NCI-H446 (cell line): Measurements from ENCODE around the gene TLR9.

ENCODE experiments used
- DNase-seq, 2 experiments: peaks; one replicate each; lab custom pipeline; 2025; lab: John Stamatoyannopoulos, UW

TLR9 gene

DNA sequence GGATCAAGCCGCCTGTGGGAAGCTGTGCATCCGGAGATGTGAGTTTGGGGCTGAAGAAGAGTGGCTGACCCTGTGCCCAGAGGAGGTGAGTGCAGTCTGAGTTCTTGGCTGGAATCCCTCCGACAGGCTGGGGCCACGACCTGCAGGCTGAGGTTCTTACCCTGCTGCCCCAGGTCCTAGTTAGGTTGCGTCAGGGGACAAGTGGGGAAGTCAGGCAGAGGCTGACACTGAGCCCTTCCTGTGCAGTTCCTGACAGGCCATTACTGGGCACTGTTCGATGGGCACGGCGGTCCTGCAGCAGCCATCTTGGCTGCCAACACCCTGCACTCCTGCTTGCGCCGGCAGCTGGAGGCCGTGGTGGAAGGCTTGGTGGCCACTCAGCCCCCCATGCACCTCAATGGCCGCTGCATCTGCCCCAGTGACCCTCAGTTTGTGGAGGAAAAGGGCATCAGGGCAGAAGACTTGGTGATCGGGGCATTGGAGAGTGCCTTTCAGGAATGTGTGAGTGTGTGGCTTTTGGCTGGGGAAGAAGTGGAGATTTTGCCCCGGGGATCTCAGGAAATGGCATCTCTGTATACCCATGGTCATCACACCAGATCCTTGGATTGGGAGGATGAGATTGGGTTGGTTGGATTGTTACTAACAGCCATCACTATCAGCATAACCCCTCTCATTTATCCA, 21.4 kb upstream of the TLR9 start:
- no peak for DNase-seq

DNA sequence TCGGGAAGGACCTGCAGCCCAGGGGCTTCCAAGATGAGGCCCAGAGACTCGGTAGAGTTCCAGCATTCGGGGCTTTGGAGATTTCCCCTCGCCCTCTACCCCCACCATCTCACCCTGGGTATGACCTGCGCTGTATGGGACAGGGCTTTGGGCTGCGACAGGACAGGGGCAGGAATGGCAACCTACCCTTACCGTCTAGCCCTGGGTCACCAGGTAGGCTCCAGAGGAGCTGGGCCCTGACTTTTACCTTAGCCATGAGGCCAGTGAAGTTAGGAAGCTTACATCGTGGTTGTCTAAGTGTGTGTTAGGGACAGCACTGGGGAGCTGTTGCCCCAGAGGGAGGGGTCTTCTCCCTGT, 20.8 kb upstream of the TLR9 start:
- no peak for DNase-seq

DNA sequence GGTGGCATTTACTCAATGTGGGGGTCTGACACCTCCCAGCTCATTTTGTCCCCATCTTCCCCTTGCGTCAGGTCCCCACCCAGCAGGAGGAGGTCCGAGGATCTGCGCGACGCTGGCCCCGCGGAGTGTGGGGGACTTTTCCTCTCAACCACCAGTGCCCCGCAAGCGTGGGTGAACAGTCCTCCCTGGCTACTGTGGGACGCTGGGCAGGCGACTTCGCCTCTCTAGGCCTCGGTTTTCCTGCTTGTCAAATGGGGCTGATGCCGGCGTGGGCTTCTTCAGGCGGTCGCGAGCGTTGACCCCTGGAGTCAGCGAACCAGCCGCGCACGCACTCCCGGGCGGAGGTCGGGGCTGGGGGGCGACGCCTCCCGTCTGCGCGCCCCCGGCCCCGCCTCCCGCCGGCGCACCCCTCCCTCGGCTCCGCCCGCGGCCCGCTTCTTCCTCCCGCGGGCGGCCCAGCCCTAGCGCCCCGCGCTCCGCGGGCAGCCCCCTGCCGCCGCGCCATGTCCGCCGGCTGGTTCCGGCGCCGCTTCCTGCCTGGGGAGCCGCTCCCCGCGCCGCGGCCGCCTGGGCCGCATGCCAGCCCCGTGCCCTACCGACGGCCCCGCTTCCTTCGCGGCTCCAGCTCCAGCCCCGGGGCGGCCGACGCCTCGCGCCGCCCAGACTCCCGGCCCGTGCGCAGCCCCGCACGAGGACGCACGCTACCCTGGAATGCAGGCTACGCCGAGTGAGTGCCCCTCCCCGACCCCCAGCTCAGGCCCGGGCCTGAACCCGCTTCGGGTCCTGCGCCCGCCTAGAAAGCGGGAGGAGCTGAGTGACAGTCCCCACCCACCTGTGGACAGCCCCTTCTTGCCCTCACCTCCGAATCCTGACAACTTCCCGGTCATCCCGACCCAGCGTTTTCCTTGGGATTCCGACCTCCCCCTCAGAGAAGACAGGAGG, 20.1 kb upstream of the TLR9 start, which contains the start of gene PPM1M:
TSS of gene PPM1M (plus strand) at position 438 of the 942 bp plus-strand sequence. CDS start at position 504, 66 bp downstream.
- no peak for DNase-seq

DNA sequence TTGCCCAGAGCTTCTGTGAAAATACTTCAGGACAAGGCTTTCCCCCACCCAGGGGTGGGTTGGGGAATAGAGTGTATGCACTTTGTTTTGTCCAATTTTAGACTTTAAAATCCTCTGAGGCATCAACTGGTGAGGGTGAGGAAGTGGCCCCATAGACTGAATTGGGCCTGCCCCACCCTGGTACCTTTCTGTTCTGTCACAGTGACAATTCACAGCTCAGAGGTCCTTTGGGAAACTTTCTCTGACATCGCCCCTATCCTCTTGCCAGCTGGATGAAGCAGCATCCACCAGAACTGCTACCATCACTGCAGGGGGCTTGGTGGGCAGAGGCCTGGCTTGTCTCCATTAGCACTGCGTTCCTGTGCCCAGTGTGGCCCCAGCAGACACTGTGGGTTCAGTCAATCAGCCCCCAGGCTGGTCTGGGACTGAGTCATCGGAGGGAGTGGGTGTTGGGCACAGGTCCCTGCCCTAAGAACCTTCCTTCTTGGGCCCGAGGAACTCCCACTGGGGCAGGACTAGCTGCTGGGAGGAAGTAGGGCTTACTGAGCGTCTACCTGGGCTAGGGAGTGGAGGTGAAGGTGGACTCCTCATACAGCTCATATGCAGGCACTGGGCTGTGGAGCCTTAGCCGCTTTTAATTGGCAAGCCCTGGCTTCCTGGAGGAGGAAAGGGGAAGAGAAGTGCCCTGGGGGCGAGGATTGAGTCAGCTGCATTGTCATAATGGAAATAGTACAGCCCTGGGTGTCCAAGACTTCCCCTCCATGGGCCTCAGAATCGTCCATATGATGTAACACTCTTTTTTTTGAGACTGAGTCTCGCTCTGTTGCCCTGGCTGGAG, 18.6 kb upstream of the TLR9 start:
- DNase-seq: no peak

DNA sequence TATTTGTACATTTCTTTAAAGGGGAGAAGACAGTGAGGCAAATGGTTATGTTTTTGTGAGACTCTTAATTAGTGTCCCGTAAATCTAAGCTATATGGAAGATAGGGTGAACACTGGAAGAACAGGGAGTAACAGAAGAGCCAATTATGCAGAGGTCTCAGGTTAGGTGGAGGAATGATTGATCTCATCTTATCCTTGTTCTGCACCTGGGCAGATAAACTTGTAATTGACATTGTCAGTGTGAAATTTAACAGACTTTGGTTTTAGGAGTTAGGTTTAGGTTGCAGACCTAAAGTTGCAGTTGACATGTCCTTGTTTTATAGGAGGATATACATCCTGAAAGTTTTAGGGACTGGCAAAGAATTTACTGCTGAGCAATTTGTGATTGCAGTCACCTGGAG, 16.6 kb upstream of the TLR9 start:
- no peak for DNase-seq

DNA sequence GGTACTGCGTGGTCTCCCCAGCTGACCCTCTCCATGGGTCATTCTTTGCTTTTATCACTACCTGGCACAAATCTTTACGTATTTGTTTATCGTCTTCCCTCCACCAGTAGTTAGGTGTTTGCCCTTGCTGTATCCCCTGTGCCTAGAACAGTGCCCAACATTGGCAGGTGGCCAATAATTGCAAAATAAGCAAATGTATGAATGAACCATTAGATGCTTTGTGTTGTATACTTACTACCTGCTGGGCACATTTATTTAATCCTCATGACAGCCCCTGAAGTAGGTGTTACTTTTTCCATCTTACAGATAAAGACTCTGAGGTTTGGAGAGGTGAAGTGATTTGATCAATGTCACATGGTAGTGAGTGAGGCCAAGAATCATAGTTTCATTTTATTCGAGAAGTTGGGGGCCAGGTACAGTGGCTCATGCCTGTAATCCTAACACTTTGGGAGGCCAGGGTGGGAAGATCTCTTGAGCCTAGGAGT, 15.5 kb upstream of the TLR9 start:
- peak in 1 of 2 experiments; percentile 35 for DNase-seq

DNA sequence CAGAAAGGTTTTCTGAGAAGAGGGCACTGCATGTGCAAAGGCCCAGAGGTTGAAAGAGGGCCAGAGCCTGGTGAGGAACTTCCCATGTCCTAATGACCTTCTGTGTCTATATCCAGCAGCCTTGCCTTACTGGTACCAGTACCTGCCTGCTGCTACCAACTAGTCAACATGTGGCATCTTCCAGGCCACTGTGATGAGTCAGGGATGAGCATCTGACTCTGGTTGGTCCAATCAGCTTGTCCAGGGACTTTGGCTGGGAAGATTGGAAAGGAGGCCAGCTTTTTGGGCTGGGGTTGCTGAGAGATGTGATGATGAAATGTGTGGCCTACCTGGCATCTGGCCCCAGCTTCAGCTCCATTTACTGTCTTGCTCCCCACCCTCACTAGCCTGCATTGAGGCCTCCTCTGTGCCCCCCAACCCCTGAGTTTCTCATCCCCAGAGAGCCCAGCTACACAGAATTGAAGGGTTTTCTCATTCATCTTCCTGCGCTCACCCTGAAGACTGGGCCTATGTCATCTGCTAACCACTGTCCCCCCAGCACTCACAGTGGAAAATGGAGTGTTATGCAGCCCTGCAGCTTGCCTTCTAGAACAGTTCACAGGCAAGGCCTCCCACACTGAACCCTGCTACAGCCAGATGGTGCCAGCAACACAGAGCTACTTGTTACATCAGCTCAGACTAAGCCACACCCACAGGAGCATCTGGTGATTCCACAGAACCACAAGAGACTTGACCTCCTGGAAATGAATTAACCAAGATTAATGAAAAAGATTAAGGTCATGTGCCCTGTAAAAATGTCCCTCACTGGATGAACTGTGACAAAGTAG, 14.8 kb upstream of the TLR9 start:
- DNase-seq: peak; percentile 44 to 76

DNA sequence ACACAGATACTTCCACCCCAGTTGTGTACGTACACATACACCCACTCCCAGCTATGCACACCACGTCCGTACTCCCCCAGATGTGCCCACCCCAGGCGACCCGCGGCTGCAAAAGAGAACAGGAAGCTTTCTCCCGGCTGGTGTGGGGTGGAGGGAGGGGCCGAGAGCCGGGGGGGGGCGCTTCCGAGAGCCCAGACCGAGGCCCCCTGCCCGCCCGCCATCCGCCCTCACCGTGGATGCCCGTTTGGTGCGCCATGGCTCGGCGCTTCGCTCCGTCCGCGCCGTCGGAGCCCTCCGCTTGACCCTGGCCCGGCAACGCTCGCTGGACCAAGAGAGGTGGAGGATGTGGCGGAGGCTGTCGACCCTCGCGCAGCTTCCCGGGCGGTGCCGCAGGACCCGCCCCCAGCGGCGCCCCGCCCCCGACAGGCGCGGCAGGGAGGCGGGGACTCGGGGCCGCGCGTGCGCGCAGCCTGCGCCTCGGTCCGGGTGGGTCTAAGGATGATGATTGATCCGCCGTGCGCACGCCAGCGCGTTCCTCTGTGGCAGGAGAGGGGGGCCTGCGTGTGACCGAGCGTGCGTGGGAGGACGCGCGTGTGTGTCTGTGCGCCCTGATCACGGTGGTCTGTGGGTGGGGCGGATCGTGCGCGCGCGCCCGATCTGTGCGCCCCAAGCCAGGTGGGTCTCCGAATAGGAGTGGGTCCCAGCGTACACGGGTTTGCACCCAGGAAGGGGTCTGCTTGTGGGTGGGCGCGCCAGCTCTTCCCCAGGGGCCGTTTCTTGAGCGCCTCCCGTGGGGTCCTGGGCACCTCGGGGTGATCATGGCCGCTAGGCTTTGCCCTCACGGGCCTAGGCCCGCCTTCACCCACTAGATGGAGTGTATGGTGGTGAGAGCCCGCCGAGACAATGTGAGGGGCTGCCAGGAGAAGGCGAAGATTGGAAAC, 13.6 kb upstream of the TLR9 start, which contains the start of gene TWF2:
TSS of gene TWF2 (minus strand) at position 398 of the 941 bp plus-strand sequence. CDS start at position 256, 142 bp downstream.
- peak; percentile 54 to 82 for DNase-seq

DNA sequence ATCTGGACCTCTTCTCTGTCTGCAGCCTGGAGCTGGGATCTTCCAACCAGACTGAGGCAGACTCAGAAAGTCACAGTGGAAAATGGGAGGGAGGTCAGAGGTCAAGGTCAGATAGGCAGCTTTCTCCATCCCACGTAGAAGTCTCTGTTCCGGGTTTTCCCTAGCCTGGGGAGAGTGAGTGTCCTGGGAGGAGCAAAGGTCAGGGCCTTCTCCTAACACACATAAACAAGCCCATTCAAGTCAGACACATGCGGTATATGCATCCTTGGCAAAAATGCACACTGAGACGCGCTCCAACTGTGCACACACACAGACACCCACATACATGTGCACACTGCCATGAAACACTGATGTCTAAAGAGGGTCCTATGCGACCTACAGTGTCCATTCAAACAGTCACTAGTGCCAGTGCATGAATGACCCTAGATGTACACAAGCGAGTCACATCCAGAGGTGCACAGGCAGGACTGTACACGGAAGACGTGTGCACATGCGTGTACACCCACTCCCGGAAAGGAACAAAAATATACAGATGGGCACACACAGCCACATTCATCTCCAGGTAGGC, 12.8 kb upstream of the TLR9 start:
- peak in 1 of 2 experiments; percentile 50 for DNase-seq

DNA sequence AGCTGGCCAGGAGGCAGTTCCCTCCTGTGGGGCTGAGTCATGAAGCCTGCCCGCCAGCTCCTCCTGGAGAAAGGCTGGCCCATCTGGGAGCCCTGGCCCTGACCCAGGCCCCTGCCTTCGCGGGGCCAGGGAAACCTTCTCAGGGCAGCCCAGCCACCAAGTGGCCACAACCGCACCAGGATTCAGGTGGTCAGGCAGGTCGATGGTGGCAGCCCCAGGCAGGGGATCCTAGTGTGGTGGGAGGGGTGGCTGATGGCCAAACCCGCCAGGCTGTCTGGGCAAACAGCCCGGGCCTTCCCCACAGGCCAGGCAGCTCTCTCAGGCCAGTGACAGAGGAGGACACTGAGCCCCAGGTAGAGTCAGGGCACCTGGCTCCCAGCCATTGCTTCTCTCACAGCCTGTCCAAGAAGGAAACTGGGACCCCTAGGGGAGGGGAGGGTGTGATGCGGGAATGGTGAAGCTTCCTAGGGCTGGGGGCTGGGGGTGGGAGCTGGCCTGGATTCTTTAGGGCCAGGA, 12.3 kb upstream of the TLR9 start:
- peak; percentile 54 to 81 for DNase-seq

DNA sequence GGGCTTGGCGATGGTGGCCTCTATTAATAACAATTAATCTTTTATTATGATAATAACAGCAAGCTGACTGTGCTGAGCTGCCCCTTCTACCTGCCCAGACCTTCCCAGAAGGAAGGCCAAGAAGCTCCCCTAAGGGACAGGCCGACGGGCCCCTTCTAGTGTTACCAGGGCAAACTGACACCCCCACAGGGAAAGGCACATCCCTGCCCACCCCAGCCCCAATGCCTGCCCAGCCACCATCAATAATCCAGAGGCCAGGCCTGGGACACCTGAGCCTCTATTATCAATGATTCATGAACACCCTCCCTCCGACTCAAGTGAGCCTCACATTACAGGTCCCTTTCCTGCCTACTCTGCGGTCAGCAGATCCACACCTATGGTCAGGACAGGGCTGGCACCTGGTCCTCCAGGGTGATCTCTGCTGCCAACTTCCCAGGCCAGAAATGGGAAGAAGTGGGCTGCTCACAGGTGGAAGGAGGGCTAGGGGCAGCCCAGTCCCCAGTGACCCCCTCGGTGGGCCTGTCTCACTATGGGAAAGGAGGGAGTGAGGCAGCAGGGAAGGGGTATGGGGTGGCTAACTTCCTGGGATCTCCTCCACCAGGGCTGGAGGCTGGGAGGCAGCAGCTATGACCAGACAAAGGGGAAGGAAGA, 11.7 kb upstream of the TLR9 start:
- no peak for DNase-seq

DNA sequence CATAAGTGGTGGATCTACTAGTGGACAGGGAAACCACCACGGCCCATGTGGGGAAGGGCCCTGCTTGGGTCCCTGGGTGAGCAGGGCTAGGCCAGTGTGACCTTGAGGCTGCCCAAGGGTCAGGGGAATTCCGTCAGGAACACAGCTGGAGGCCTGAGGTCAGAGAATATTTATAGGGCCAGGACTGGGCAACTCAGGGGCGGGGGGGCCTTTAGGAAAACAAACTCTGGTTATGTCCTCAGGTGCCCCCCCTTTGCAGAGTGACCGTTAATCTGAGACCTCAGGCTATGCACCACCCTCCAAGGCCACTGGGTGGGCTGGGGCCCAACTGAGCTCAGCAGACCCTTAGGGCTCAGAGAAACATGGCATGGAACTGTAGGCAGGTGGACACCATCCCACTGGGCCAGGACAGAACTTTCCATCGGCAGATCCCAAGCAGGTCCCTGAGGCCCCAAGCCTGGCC, 11.0 kb upstream of the TLR9 start:
- DNase-seq: no peak

DNA sequence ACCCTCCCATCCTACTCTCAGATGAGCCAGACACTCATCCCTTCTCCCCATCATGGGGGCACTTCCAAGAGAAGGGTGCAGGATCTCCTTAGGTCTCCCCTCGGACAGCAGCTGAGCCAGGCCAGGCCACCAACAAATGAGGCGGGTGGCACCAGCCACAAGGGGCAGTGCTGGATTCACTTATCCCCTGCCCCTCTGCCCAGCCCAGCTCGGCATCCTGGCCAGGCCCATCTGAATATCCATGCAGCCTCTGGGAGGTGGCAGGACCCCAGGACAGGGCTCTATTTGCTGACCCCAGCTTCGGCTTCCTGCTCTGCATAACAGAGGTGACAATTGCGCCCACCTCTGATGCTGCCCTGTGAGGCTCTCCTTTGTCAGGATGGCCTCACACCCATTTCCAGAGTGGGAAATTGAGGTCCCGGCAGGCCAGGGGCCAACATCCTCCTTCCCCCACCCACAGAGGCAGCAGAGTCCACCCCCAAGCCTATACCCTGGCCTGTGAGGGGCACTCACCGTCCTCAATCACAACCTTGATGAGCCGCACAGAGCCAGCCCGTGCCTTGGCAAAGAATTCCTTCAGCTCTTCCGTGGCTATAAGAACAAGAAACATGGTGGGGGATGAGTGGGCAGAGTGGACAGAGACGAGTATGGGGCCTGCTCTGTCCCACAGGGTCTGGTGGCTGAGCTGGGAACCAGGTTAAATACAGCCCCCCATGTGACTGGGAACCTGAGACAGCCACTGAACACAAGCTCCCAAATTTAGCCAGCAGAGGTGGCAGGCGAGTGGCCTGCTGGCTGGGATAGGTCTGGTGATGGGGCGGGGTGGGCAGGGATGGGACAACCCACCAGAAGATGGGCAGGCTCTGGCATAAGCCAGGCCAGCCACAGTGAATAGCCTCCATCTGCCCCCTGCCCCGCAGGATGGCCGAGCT, 9.3 kb upstream of the TLR9 start:
- no peak for DNase-seq

DNA sequence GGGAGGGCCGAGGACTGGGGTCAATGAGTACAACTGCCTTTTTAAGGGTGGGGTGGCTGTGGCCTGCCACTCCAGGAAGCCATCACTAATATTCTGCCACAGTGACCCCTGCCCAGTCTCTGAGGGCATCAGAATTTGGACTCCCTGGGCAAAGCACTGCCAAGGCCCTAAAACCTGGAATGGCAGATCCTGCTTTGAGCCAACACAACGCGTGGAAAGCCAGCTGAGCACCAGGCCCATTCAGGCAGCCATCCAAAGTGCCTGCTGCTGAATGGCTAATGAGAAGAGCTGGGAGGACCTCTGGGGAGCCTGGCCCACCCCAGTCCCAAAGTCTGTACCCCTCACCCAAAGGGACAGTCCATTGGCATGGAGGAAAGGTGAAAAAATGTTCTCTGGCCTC, 8.5 kb upstream of the TLR9 start:
- peak; percentile 19 to 67 for DNase-seq

DNA sequence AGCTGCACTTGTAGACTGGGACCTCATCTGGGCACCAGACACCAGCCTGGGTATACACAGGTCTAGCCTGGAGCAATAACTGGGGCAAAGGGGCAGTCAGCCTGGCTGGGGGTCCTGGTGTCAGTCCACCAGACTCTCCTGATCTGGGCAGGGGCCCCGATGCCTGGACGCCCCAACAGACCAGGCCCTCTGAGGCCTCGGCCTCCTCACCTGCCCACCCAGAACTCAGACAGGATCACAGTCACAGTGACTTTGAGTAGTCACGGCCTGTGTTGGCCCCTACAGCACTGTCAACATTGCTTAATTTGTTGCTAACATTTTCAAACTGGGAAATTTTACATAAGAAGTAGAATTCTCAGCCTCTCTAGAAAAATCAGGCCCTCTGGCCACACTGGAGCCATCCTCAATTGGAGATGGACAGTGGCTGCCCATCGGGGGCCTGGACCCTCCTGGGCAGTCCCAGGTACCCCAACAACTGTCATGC, 7.7 kb upstream of the TLR9 start:
- no peak for DNase-seq

DNA sequence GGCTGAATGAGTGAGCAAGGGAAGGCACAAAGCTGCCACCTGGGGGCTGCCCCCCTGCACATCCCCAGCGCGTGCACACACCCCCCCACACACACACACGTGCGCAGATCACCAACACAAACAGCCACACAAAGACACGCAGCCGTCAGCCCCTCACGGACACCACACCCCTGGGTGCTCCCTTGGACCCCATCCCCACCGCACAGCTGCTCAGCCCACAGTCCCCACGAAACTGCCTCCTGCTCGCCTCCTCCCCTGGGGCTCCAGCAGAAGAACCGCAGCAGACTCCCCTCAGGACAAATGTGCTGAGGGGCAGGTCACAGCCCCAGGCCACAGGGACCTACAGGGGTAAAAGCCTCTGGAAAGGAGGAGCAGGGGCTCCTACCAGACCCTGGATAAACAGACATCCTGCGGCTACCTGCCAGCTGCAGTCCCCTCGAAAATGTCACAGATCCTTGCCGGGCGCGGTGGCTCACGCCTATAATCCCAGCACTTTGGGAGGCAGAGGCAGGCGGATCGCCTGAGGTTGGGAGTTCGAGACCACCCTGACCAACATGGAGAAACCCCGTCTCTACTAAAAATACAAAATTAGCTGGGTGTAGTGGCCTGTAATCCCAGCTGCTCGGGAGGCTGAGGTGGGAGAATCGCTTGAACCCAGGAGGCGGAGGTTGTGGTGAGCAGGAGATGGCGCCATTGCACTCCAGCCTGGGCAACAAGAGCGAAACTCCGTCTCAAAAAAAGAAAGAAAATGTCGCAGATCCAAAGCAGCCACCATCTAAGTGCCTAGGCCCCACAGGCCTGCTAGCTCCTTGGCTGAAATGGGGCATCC, 7.0 kb upstream of the TLR9 start:
- no peak for DNase-seq
